Endothelial cell of umbilical vein (primary cell): ENCODE data around the gene CPNE5. TPM values are rescaled to one million over a fixed set of nuclear protein-coding genes. Genes with fewer than 3 reads are reported as not detected.
A peak's percentile ranks its signal among the peaks of the same experiment; 100 is the strongest.

Experiments used
- BruUV-seq: library from RNA; stranded (reverse); fragments of 400-500 nt; replicated peaks from 2 replicates; lab custom pipeline; 2021; lab: Mats Ljungman, UMichigan
- CTCF ChIA-PET: fragments of 300-600, 350-600 bp; sonication (Branson Sonifier 250); formaldehyde crosslinking; loops from one replicate; lab custom pipeline; 2021; ENCODE audit warnings: antibody characterized with exemption, inconsistent platforms; lab: Charles Lee
- POLR2A ChIA-PET: fragments of 300-600, 350-600 bp; sonication (Branson Sonifier 250); formaldehyde crosslinking; loops from one replicate; lab custom pipeline; 2021; ENCODE audit warnings: antibody characterized with exemption, inconsistent platforms; lab: Charles Lee
- DNase-seq: peaks from one replicate; pipeline ENCODE4 v3.0.0-alpha.2; 2011; ENCODE audit warnings: low read depth, low spot score
- FAIRE-seq: peaks from 2 replicates; lab custom pipeline; 2011; peaks lifted over from hg19 to GRCh38; lab: Jason Lieb, UNC
- H2AFZ ChIP-seq: 2 replicates; pipeline ENCODE4 v1.6.0; 2012; ENCODE audit warnings: low read depth, low read length, control low read depth, inconsistent platforms
- H3K27ac ChIP-seq: 2 replicates; pipeline ENCODE4 v1.5.1; 2011; ENCODE audit warnings: low read depth, mild to moderate bottlenecking, control low read depth, low read length, moderate library complexity; ENCODE audit not compliant: insufficient read depth
- H3K27me3 ChIP-seq, 2 experiments: 2 replicates each; pipeline versions ENCODE4 v1.6.0 to v1.6.1; 2011; ENCODE audit warnings: low read length in 2 of 2, mixed read lengths in 1 of 2; ENCODE audit not compliant: control insufficient read depth in 2 of 2, insufficient read depth in 2 of 2
- H3K36me3 ChIP-seq, 2 experiments: 2 replicates in 1 of 2; 3 replicates in 1 of 2; pipeline ENCODE4 v1.5.1; 2011; ENCODE audit warnings: low read length in 2 of 2, mild to moderate bottlenecking in 1 of 2, moderate library complexity in 1 of 2; ENCODE audit not compliant: control insufficient read depth in 2 of 2, insufficient read depth in 2 of 2; ENCODE audit errors: extremely low read depth in 1 of 2
- H3K4me1 ChIP-seq: 3 replicates; pipeline ENCODE4 v1.5.1; 2011; ENCODE audit warnings: mild to moderate bottlenecking, low read length; ENCODE audit not compliant: control insufficient read depth, insufficient read depth; ENCODE audit errors: extremely low read depth
- H3K4me2 ChIP-seq: 2 replicates; pipeline ENCODE4 v1.6.1; 2011; ENCODE audit warnings: low read length, control low read depth, mixed read lengths; ENCODE audit not compliant: insufficient read depth
- H3K4me3 ChIP-seq, 3 experiments: fragments of 200-600 bp in 1 of 3; sonication (generic), shearing (Covaris generic) in 1 of 3; replicated peaks in 1 of 3; 2 replicates each; pipeline ENCODE4 v1.5.1; 2011 to 2016; ENCODE audit warnings: control low read depth in 3 of 3, low read length in 3 of 3, mild to moderate bottlenecking in 2 of 3, inconsistent platforms in 1 of 3, low read depth in 1 of 3, moderate library complexity in 1 of 3; ENCODE audit not compliant: insufficient read depth in 1 of 3
- H3K79me2 ChIP-seq: 2 replicates; pipeline ENCODE4 v1.6.0; 2012; ENCODE audit warnings: low read length, inconsistent platforms; ENCODE audit not compliant: control insufficient read depth, insufficient read depth
- H3K9ac ChIP-seq: replicated peaks from 2 replicates; pipeline ENCODE3; 2011; ENCODE audit warnings: low read length, control low read depth; ENCODE audit not compliant: insufficient read depth; ENCODE audit errors: extremely low read depth
- H3K9me1 ChIP-seq: replicated peaks from 3 replicates; pipeline ENCODE4 v1.6.0; 2011; ENCODE audit warnings: mild to moderate bottlenecking, low read length; ENCODE audit not compliant: control insufficient read depth, insufficient read depth; ENCODE audit errors: extremely low read depth
- H3K9me3 ChIP-seq: replicated peaks from 2 replicates; pipeline ENCODE4 v1.5.1; 2012; ENCODE audit warnings: low read length, inconsistent platforms; ENCODE audit not compliant: control insufficient read depth, insufficient read depth
- H4K20me1 ChIP-seq: replicated peaks from 2 replicates; pipeline ENCODE3; 2011; ENCODE audit warnings: mild to moderate bottlenecking, low read length; ENCODE audit not compliant: control insufficient read depth, insufficient read depth; ENCODE audit errors: extremely low read depth
- CTCF ChIP-seq, 2 donors: IDR thresholded peaks; 1 replicate in 1 of 2; 2 replicates in 1 of 2; pipeline ENCODE4 v1.5.1; 2011; ENCODE audit warnings: low read length in 2 of 2, mild to moderate bottlenecking in 2 of 2, moderate library complexity in 2 of 2, control low read depth in 1 of 2, inconsistent platforms in 1 of 2, low read depth in 1 of 2; ENCODE audit not compliant: insufficient read depth in 1 of 2; ENCODE audit errors: extremely low read depth in 1 of 2
- EZH2 ChIP-seq: IDR thresholded peaks from 2 replicates; pipeline ENCODE4 v1.6.1; 2012; ENCODE audit warnings: borderline replicate concordance, low read depth, mild to moderate bottlenecking, moderate library complexity, low read length, inconsistent platforms; ENCODE audit not compliant: severe bottlenecking
- FOS ChIP-seq: IDR thresholded peaks from 2 replicates; pipeline ENCODE4 v1.6.1; 2011; ENCODE audit warnings: mild to moderate bottlenecking, low read length, moderate library complexity, borderline replicate concordance; ENCODE audit not compliant: insufficient read depth
- GATA2 ChIP-seq: IDR thresholded peaks from 2 replicates; pipeline ENCODE4 v1.7.0; 2011; ENCODE audit warnings: low read depth, mild to moderate bottlenecking, moderate library complexity, mixed read lengths, low read length; ENCODE audit not compliant: insufficient read length, insufficient read depth
- JUN ChIP-seq: IDR thresholded peaks from 2 replicates; pipeline ENCODE4 v1.6.1; 2011; ENCODE audit warnings: borderline replicate concordance, low read depth; ENCODE audit not compliant: insufficient read length, insufficient read depth
- MAX ChIP-seq: IDR thresholded peaks from 2 replicates; pipeline ENCODE4 v1.6.1; 2011; ENCODE audit not compliant: insufficient read depth, insufficient read length
- MYC ChIP-seq: IDR thresholded peaks from one replicate; pipeline ENCODE4 v1.6.1; 2011; ENCODE audit warnings: mild to moderate bottlenecking, low read depth, low read length
- POLR2A ChIP-seq: IDR thresholded peaks from 2 replicates; pipeline ENCODE4 v1.6.1; 2012; ENCODE audit warnings: low read depth, mild to moderate bottlenecking, control low read depth, low read length
- POLR2AphosphoS5 ChIP-seq: IDR thresholded peaks from 2 replicates; pipeline ENCODE4 v1.6.1; 2012; ENCODE audit warnings: low read depth, mild to moderate bottlenecking, control low read depth, low read length, moderate library complexity; ENCODE audit not compliant: insufficient read depth
- dilution Hi-C: fragments of 300-500 bp; cut with MboI; formaldehyde crosslinking; loops from one replicate; pipeline ENCODE4 v1.15.0; 2019; ENCODE audit warnings: low sequenced_read_pairs; ENCODE audit not compliant: extremely low pct_ligation_motif_present
- intact Hi-C: fragments of 100-400 bp; cut with micrococcal nuclease; formaldehyde crosslinking; loops from one replicate; pipeline ENCODE4 v1.10.0; 2022
- polyA plus RNA-seq, 4 experiments: library from polyadenylated mRNA; depleted of rRNA in 3 of 4; stranded (reverse) in 3 of 4; unstranded in 1 of 4; fragments of >200 nt; gene quantifications; 2 replicates each; pipeline versions ENCODE4 v1.2.1 to v1.2.3, GENCODE V29; 2011 to 2012; ENCODE audit warnings: missing spikeins in 1 of 4
- total RNA-seq: library from RNA; stranded (reverse); gene quantifications from 2 replicates; pipeline ENCODE4 v1.2.3, GENCODE V29; 2021

The CPNE5 gene
- total and polyA plus RNA-seq, 2 donors (not counting 3 experiments of a cell fraction or from before 2014, with no cell fraction given) = 18.8 to 49.4 TPM

DNA sequence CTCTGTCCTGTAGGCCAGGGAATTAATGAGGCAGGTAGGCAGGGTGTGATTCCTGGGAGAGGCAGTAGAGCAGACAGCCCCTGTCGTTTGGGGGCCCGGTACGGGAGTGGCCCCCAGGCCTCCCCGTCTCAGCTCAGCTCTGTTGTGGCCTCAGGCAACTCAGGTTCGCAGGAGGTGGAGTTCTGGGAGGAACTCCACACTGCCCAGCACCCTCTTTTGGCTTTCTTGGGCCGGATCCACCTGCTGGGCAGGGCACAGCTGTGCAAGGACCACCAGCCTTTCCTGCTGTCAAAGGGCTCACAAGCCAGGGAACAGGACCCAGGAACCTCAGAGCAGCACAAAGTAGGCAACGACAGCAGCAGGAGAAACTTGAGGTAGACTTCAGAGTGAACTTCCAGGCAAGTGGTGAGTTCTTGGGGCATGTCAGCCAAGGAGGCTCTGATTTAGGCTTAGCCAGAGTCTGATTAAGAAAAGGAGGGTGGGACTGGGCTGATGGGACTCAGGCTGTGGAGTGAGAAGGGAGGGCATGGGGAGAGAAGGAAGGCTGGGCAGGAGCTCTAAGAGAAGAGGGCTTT, 104.7 kb downstream of the CPNE5 start:
- intact Hi-C loops (no loop called here), dilution Hi-C loops (no loop called here)
- ChIA-PET CTCF (interaction anchor here (0.9 to 2.9 kb wide), 10 partner anchors 10 to 123 kb away, joined by 3 to 22 read pairs (median 4); no protein-coding TSS in a partner anchor), POLR2A (interaction anchor here (0.6 kb wide), 1 partner anchor 24 kb away, joined by 3 read pairs; no protein-coding TSS in a partner anchor)
- TF ChIP-seq EZH2 = no peak
- TF ChIP-seq POLR2A = no peak
- no peak for TF ChIP-seq JUN
- TF ChIP-seq MAX = no peak
- TF ChIP-seq FOS = no peak
- no peak for TF ChIP-seq CTCF (IDR thresholded peaks at IDR 0.05; ENCODE audit: extremely low read depth in 1 of 2, insufficient read depth in 1 of 2, low read depth in 1 of 2, low read length in 2 of 2)
- no peak for TF ChIP-seq POLR2AphosphoS5
- no peak for TF ChIP-seq GATA2
- TF ChIP-seq MYC = no peak
- Histone ChIP-seq H4K20me1 (no peaks in the 10 kb centered on the region), H3K79me2 (no peaks in the 10 kb centered on the region), H2AFZ (peak overlapping the region; percentile 74), H3K9me1 (no peaks in the 10 kb centered on the region), H3K4me2 (peak overlapping the region; percentile 41), H3K9ac (no peak overlapping the region), H3K27me3 (no peaks in the 10 kb centered on the region), H3K36me3 (no peaks in the 10 kb centered on the region), H3K9me3 (no peaks in the 10 kb centered on the region), H3K4me3 (no peak overlapping the region), H3K27ac (no peak overlapping the region), H3K4me1 (peaks cover 23% of the 10 kb centered on the region)
- FAIRE-seq (no peak), DNase-seq (no peak)
- no TSS peak for BruUV-seq
